Mucosa of descending colon (tissue), 3 donors: ENCODE data around the gene MCFD2. TPM values are rescaled to one million over a fixed set of nuclear protein-coding genes. Genes with fewer than 3 reads are reported as not detected.

Source experiments
- ATAC-seq: fragments of 200-7000 bp; cut with Tn5 transposase; one replicate; pipeline ENCODE4 v1.9.1; 2020; ENCODE audit warnings: mild to moderate bottlenecking, moderate library complexity
- DNase-seq, 3 donors: peaks; one replicate each; pipeline ENCODE4 v3.0.0-alpha.2; 2020
- H3K36me3 ChIP-seq: fragments of 200-600 bp; one replicate; pipeline ENCODE4 v1.8.0; 2021; ENCODE audit warnings: low read depth, mild to moderate bottlenecking
- H3K4me1 ChIP-seq: fragments of 200-600 bp; one replicate; pipeline ENCODE4 v1.8.0; 2021; ENCODE audit warnings: low read depth, mild to moderate bottlenecking
- H3K4me3 ChIP-seq: fragments of 200-600 bp; one replicate; pipeline ENCODE4 v1.8.0; 2021; ENCODE audit warnings: mild to moderate bottlenecking
- H3K9me3 ChIP-seq: fragments of 200-600 bp; one replicate; pipeline ENCODE4 v1.8.0; 2021; ENCODE audit warnings: mild to moderate bottlenecking
- CTCF ChIP-seq: fragments of 200-600 bp; IDR thresholded peaks from one replicate; pipeline ENCODE4 v1.8.0; 2022; ENCODE audit warnings: antibody characterized with exemption, mild to moderate bottlenecking
- intact Hi-C, 2 donors: fragments of 100-400 bp; cut with DNase I in 1 of 2; cut with micrococcal nuclease in 1 of 2; formaldehyde crosslinking; loops; one replicate each; pipeline versions ENCODE4 v1.11.0 to v1.11.1; 2022; cut with DNase I, micrococcal nuclease
- long read RNA-seq, 2 donors: library from polyadenylated mRNA; unstranded; transcript quantifications; one replicate each; pipeline ENCODE4 v2.0.0, GENCODE V29; 2019 to 2021
- total RNA-seq, 3 donors: library from RNA; stranded (reverse); fragmentation: NEBNext Ultra II Directional in 2 of 3; extraction: Animal tissue kit (Norgen Biotek cat#: 25700) in 2 of 3; gene quantifications; one replicate each; pipeline versions ENCODE4 v1.2.1 to v1.2.4, GENCODE V29; 2021 to 2023
- donor health status: DM: no; HTN: no; CAD: no; lungs with moderate emphysema.
- donor health status: DM: no; HTN: no; CAD: no.
- donor health status: DM: no; HTN: yes; CAD: no.

MCFD2 gene
- 10 to 100 TPM; 34.7 to 77.3 (median 49.5) TPM for total RNA-seq
- long read RNA-seq, donor 1, full-length matches to known transcripts: 47 of 69 reads
- long read RNA-seq, donor 1, partial matches to known transcripts: 0 of 69 reads
- long read RNA-seq, donor 1, other reads (novel, unspliced or antisense): 22 of 69 reads
- long read RNA-seq, donor 2, full-length matches to known transcripts: 15 of 17 reads
- long read RNA-seq, donor 2, partial matches to known transcripts: 0 of 17 reads
- long read RNA-seq, donor 2, other reads (novel, unspliced or antisense): 2 of 17 reads

- TF ChIP-seq CTCF: no peak
- no peaks in the 10 kb centered on the region for H3K36me3 ChIP-seq
- H3K9me3 ChIP-seq: no peaks in the 10 kb centered on the region
- peak within 1 kb of the TSS; percentile 93 for H3K4me3 ChIP-seq
- intact Hi-C loops: loop anchor here in 1 of 2 donors (10.0 kb wide), 1 partner anchor 409 kb away; no protein-coding TSS in a partner anchor
- ATAC-seq: peak; percentile 44
- peak in 1 of 3 donors; percentile 38 for DNase-seq
- H3K4me1 ChIP-seq: peaks cover 28% of the 10 kb centered on the region
These were observed at the start of gene MCFD2 for GRCh38 chr2:46915281-46915810. MCFD2 (minus strand) TSS chr2:46915806; CDS start chr2:46909171, 6,635 bp downstream.

GRCh38 chr2:46964835-46965560 lies 49.4 kb upstream of the MCFD2 start:
- intact Hi-C loops: no loop called here
- Histone ChIP-seq H3K4me1 (peaks cover 6% of the 10 kb centered on the region), H3K36me3 (no peaks in the 10 kb centered on the region), H3K4me3 (no peak overlapping the region), H3K9me3 (no peaks in the 10 kb centered on the region)
- ATAC-seq: no peak
- DNase-seq: no peak
- no peak for TF ChIP-seq CTCF

- no peaks in the 10 kb centered on the region for H3K36me3 ChIP-seq
- H3K4me3 ChIP-seq: no peak overlapping the region
- intact Hi-C loops: no loop called here
- ATAC-seq: no peak
- TF ChIP-seq CTCF: no peak
- no peaks in the 10 kb centered on the region for H3K9me3 ChIP-seq
- no peak for DNase-seq
- peaks cover 2% of the 10 kb centered on the region for H3K4me1 ChIP-seq
These were observed 48.5 kb upstream of the MCFD2 start for GRCh38 chr2:46963941-46964673.

- no peak for DNase-seq
- no peak for TF ChIP-seq CTCF
- peaks cover 2% of the 10 kb centered on the region for H3K4me1 ChIP-seq
- intact Hi-C loops: no loop called here
- H3K9me3 ChIP-seq: no peaks in the 10 kb centered on the region
- H3K36me3 ChIP-seq: no peaks in the 10 kb centered on the region
- H3K4me3 ChIP-seq: no peak overlapping the region
- ATAC-seq: no peak
These were observed 47.6 kb upstream of the MCFD2 start for GRCh38 chr2:46963210-46963609.

- Histone ChIP-seq H3K4me1 (peaks cover 1% of the 10 kb centered on the region), H3K9me3 (no peaks in the 10 kb centered on the region), H3K36me3 (no peaks in the 10 kb centered on the region), H3K4me3 (no peak overlapping the region)
- TF ChIP-seq CTCF: no peak
- DNase-seq: no peak
- no peak for ATAC-seq
- intact Hi-C loops: no loop called here
These were observed 47.1 kb upstream of the MCFD2 start for GRCh38 chr2:46962751-46963150.
